Adrenal gland (tissue), 12 donors: ENCODE data around the gene GBF1. TPM values are rescaled to one million over a fixed set of nuclear protein-coding genes. Genes with fewer than 3 reads are reported as not detected.

Experiments
- DNase-seq, 7 donors: peaks; one replicate each; pipeline ENCODE4 v3.0.0-alpha.2; 2019 to 2020
- H3K27ac ChIP-seq, 5 donors: fragments of 200-600 bp; sonication (generic) in 4 of 5; 1 replicate in 3 of 5; 2 replicates in 2 of 5; pipeline versions ENCODE4 v1.5.1 to v1.8.0; 2016 to 2020; ENCODE audit warnings: mild to moderate bottlenecking in 1 of 5
- H3K27me3 ChIP-seq: fragments of 200-600 bp; 2 replicates; pipeline ENCODE4 v1.8.0; 2021
- H3K36me3 ChIP-seq, 2 donors: fragments of 200-600 bp; replicated peaks in 1 of 2; 1 replicate in 1 of 2; 2 replicates in 1 of 2; pipeline versions ENCODE4 v1.5.1 to v1.8.0; 2018 to 2022
- H3K4me1 ChIP-seq, 2 donors: fragments of 200-600 bp; replicated peaks in 1 of 2; 1 replicate in 1 of 2; 2 replicates in 1 of 2; pipeline versions ENCODE4 v1.5.1 to v1.8.0; 2018 to 2021
- H3K4me3 ChIP-seq, 4 donors: fragments of 200-600 bp; sonication (generic) in 3 of 4; one replicate each; pipeline ENCODE4 v1.5.1; 2016 to 2018
- H3K9me3 ChIP-seq, 3 donors: fragments of 200-600 bp; sonication (generic) in 1 of 3; replicated peaks in 1 of 3; 1 replicate in 2 of 3; 2 replicates in 1 of 3; pipeline versions ENCODE4 v1.5.1 to v1.8.0; 2016 to 2021
- POLR2A ChIP-seq, 2 donors: fragments of 450-650 bp; IDR thresholded peaks; one replicate each; pipeline ENCODE4 v1.6.1; 2017; ENCODE audit warnings: antibody characterized with exemption in 2 of 2, mild to moderate bottlenecking in 2 of 2, moderate library complexity in 1 of 2
- WGBS, 4 donors: extraction: QIAGEN DNeasy Blood & Tissue Kit in 2 of 4; methylation state at CpG; one replicate each; pipeline versions ENCODE4 v1.1.5 to v1.1.7; 2013 to 2017; 5-methylcytosine and 5-hydroxymethylcytosine counted together
- intact Hi-C, 2 donors: fragments of 100-400 bp; cut with DNase I; formaldehyde crosslinking; loops; one replicate each; pipeline versions ENCODE4 v1.14.1 to v1.15.0; 2022 to 2023
- polyA plus RNA-seq, 3 donors: library from polyadenylated mRNA; stranded (reverse); fragments of 200-250 nt in 2 of 3; fragments of 350-450 nt in 1 of 3; fragmentation: Illumina TruSeq in 1 of 3; extraction: RNeasy Lipid Tissue Mini Kit (QIAGEN cat#74804) in 1 of 3; gene quantifications; one replicate each; pipeline ENCODE4 v1.2.3, GENCODE V29; 2013 to 2014
- total RNA-seq, 9 donors: library from RNA; depleted of rRNA in 4 of 9; stranded (reverse); fragments of >200 nt in 4 of 9; fragments of 120-200 nt in 1 of 9; fragmentation: NEBNext Ultra II Directional in 1 of 9; extraction: Animal tissue kit (Norgen Biotek cat#: 25700) in 1 of 9; gene quantifications; one replicate each; pipeline versions ENCODE4 v1.1.0 to v1.2.4, GENCODE V29; 2013 to 2023
- TF ChIP-seq, protein P1 (sequence below), 6 experiments: fragments of 450-650 bp in 4 of 6; fragments of 200-600 bp in 2 of 6; sonication (generic) in 1 of 6; IDR thresholded peaks; 1 replicate in 5 of 6; 2 replicates in 1 of 6; pipeline versions ENCODE4 v1.5.1 to v1.8.0; 2016 to 2021; ENCODE audit warnings: antibody characterized with exemption in 6 of 6, mild to moderate bottlenecking in 2 of 6, moderate library complexity in 1 of 6
- donor health status: healthy with polysubstance abuse.
- donor health status: Bipolar disorder and iron deficiency.
- donor health status: DM: yes; HTN: yes; CAD: no.
- donor health status: DM: no; HTN: no; CAD: no.
- donor health status: DM: no; HTN: no; CAD: no.
- donor health status: DM: yes; HTN: yes; CAD: no.

The GBF1 gene
- total and polyA plus RNA-seq, 12 donors = 16.4 to 46.1 (median 37.7) TPM

DNA sequence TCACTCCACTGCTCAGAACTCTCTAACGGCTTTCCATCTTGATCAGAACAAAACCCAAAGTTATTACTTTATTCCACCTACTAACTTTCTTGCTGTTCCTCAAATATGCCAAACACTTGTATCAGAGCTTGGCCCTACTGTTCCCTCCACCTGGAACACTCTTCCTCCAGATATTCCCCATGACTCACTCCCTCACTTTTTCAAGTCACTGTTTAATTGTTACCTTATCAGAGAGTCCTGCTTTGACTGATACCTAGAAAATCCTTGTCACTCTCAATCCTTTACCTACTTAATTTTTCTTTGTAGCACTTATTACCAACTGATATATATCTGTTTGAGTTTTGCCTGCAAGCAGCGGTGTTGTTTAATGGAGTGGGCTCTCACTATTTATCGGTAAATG, 144.6 kb downstream of the GBF1 start:
- intact Hi-C loops = no loop called here
- 84 to 93% (median 88%) methylated on average over 3 of the region's 3 CpGs for WGBS, 4 donors
- DNase-seq = no peak
- no peaks in the 10 kb centered on the region for H3K9me3 ChIP-seq
- no peak overlapping the region for H3K27ac ChIP-seq
- peaks cover 9 to 16% of the 10 kb centered on the region in 2 donors for H3K4me1 ChIP-seq
- no peaks in the 10 kb centered on the region for H3K27me3 ChIP-seq
- TF ChIP-seq, protein P1, sequence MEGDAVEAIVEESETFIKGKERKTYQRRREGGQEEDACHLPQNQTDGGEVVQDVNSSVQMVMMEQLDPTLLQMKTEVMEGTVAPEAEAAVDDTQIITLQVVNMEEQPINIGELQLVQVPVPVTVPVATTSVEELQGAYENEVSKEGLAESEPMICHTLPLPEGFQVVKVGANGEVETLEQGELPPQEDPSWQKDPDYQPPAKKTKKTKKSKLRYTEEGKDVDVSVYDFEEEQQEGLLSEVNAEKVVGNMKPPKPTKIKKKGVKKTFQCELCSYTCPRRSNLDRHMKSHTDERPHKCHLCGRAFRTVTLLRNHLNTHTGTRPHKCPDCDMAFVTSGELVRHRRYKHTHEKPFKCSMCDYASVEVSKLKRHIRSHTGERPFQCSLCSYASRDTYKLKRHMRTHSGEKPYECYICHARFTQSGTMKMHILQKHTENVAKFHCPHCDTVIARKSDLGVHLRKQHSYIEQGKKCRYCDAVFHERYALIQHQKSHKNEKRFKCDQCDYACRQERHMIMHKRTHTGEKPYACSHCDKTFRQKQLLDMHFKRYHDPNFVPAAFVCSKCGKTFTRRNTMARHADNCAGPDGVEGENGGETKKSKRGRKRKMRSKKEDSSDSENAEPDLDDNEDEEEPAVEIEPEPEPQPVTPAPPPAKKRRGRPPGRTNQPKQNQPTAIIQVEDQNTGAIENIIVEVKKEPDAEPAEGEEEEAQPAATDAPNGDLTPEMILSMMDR (IDR thresholded peaks at IDR 0.05) = no peak
- no peak for TF ChIP-seq POLR2A (IDR thresholded peaks at IDR 0.05)
- no peak overlapping the region for H3K4me3 ChIP-seq
- H3K36me3 ChIP-seq = no peaks in the 10 kb centered on the region

DNA sequence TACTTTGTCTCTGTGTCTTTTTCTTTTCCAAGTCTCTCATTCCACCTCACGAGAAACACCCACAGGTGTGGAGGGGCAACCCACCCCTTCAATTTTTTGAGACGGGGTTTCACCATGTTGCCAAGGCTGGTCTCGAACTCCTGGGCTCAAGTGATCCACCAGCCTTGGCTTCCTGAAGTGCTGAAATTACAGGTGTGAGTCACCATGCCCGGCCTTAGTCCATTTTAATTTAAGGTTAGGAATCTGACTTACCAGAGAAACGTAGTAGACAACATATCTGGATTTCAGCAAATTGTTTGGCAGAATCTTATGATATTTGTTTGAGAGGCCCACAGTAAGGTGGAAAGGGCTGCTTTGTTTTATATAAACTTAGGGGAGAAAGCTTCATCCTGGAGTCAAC, 147.0 kb downstream of the GBF1 start:
- intact Hi-C loops = no loop called here
- DNase-seq = no peak
- Histone ChIP-seq H3K27me3 (no peaks in the 10 kb centered on the region), H3K9me3 (no peaks in the 10 kb centered on the region), H3K27ac (no peak overlapping the region), H3K4me1 (peaks cover 10 to 18% of the 10 kb centered on the region in 2 donors), H3K36me3 (no peaks in the 10 kb centered on the region), H3K4me3 (no peak overlapping the region)
- no peak for TF ChIP-seq POLR2A (IDR thresholded peaks at IDR 0.05)
- TF ChIP-seq, protein P1 (IDR thresholded peaks at IDR 0.05) = no peak
- WGBS, 4 donors = 66 to 73% (median 68%) methylated on average over 5 of the region's 5 CpGs

DNA sequence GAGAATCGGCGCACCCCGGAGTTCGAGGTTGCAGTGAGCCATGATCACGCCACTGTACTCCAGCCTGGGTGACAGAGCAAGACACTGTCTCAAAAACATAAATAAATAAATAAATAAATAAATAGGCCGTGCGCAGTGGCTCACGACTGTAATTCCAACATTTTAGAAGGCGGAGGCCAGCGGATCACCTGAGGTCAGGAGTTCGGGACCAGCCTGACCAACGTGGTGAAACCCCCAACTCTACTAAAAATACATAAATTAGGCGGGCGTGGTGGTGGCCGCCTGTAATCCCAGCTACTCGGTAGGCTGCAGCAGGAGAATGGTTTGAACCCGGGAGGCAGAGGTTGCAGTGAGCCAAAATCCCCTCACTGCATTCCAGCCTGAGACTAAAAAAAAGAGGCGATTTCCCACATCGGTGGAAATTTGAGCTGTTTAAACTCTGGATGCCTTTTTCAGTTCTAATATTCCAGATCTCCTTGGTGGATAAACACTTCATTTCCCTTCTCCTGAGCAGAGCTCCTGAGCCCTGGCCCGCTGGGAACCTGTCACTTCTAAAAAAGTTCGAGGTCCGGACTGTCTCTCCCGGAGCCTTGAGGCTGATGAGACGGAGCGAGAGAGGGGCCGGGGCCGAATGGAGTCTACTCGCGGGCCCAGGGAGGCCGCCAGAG, 148.2 kb downstream of the GBF1 start:
- Histone ChIP-seq H3K4me3 (peak overlapping the region in 3 of 4 donors; percentile 13 to 77 (median 72)), H3K4me1 (peaks cover 10 to 18% of the 10 kb centered on the region in 2 donors), H3K36me3 (peaks cover 0 to 12% of the 10 kb centered on the region in 2 donors), H3K27me3 (no peaks in the 10 kb centered on the region), H3K9me3 (no peaks in the 10 kb centered on the region), H3K27ac (peak overlapping the region; percentile 68 to 95 (median 91))
- WGBS, 4 donors = 27 to 41% (median 30%) methylated on average over 24 to 30 of the region's 30 CpGs
- no peak for DNase-seq
- no peak for TF ChIP-seq POLR2A (IDR thresholded peaks at IDR 0.05)
- TF ChIP-seq, protein P1 (IDR thresholded peaks at IDR 0.05) = peak in 1 of 6 experiments; percentile 89
- intact Hi-C loops = no loop called here

DNA sequence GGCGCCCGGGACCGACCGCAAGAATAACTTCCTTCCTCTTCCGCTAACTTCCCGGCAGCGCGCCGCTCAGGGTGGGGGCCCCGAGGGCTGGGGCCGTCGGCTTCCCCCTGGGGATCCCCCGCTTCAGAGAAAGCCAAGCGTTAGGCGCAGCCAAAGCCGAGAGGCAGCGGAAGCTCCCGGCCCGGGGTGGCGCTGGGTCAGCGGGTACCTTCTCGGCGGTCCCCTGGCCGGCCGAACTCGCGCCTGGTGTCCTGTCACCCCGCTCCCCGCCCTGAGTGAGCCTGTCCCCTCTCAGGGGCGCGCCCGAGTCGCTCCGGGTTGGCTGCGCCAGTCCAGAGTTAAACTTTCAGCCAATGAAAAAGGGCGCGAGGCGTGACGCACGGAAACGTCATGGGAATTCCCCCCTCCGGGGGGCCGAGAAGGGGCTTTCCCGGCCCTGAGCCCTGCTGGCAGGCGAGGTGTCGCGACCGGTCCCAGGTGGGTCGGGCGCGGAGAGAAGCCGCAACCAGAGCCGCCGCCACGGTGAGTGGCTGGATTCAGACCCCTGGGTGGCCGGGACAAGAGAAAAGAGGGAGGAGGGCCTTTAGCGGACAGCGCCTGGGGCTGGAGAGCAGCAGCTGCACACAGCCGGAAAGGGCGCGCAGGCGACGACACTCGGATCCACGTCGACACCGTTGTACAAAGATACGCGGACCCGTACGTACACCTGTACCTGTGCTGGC, 148.9 kb downstream of the GBF1 start:
- Histone ChIP-seq H3K27me3 (no peaks in the 10 kb centered on the region), H3K27ac (peak overlapping the region; percentile 68 to 95 (median 91)), H3K4me3 (peak overlapping the region; percentile 13 to 77 (median 45)), H3K4me1 (peaks cover 10 to 23% of the 10 kb centered on the region in 2 donors), H3K9me3 (no peaks in the 10 kb centered on the region), H3K36me3 (peaks cover 0 to 13% of the 10 kb centered on the region in 2 donors)
- DNase-seq = peak; percentile 95 to 97 (median 96)
- 0% methylated on average over 7 to 71 of the region's 71 CpGs for WGBS, 4 donors
- TF ChIP-seq, protein P1 (IDR thresholded peaks at IDR 0.05) = peak in 5 of 6 experiments; percentile 96 to 97 (median 96)
- peak; percentile 50 to 65 for TF ChIP-seq POLR2A (IDR thresholded peaks at IDR 0.05)
- intact Hi-C loops = no loop called here
